ENCODE data around the gene SH2D3A. TPM values are rescaled to one million over a fixed set of nuclear protein-coding genes. Genes with fewer than 3 reads are reported as not detected.

The SH2D3A gene
- total and polyA plus RNA-seq, 2 of the 8 experiments (the other 6 are each of a cell fraction or from before 2014, with no cell fraction given), result 14.5 to 22.1 TPM

DNA sequence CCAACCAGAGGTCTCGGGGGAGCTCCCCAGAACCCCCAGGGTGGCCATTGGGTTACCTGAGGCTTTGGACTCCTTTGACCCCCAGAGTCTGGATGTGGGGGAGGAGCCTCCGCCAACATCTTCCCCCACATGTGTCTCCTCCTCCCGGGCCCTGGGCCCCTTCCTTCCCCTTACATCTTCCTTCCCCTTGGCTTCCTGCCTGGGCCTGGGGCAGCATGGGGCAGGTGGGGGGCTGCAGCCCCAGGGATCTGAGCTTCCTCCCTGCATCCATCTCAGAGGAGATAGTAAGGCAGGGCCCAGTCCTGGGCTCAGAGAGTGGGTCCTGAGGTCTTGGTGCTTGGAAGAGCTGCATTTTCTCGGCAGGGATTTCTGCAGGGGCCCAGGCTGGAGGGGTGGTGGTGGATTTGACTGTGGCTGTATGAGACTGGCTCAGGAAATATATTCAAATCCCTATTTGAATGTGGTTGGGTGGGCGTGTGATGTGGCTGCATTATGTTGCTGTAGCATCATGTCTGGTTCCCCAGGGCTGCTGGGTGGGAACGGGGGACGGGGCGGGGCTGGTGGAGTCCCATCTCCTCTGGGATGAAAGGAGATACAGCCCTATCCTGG is 6.2 kb upstream of the SH2D3A start:
- Histone ChIP-seq H3K4ac (replicated peaks; ENCODE audit: insufficient read length, low read depth, low read length) (no peak overlapping the region), H3K79me1 (ENCODE audit: low read depth, low read length) (no peaks in the 10 kb centered on the region), H2BK5ac (ENCODE audit: low read depth, low read length) (0 out of 2 replicates have a peak overlapping the region, but pooled peaks have one; percentile 56), H2BK20ac (ENCODE audit: low read length) (no peak overlapping the region), H3K23me2 (ENCODE audit: low read depth, low read length) (peaks cover 9% of the 10 kb centered on the region; the same call in 1 of the 2 replicates), H2BK12ac (ENCODE audit: low read depth, low read length) (0 out of 2 replicates have a peak overlapping the region, but pooled peaks have one; percentile 17), H2AK5ac (ENCODE audit: low read depth, low read length) (no peak overlapping the region), H4K20me1 (replicated peaks in 1 of 2; ENCODE audit: control insufficient read depth in 1 of 2, insufficient read depth in 2 of 2, low read length in 2 of 2) (no peaks in the 10 kb centered on the region), H4K5ac (ENCODE audit: insufficient read length, low read depth, low read length) (no peak overlapping the region), H3K18ac (ENCODE audit: extremely low read depth, low read length) (no peak overlapping the region), H3K14ac (ENCODE audit: insufficient read length) (no peak overlapping the region), H3K56ac (replicated peaks; ENCODE audit: insufficient read length, low read depth, low read length) (no peak overlapping the region), H2AFZ (ENCODE audit: low read length) (peak overlapping the region; percentile 13; the same call in 1 of the 2 replicates), H3K23ac (ENCODE audit: insufficient read length) (no peak overlapping the region), H3K4me1 (replicated peaks in 1 of 4; ENCODE audit: control insufficient read depth in 3 of 4, insufficient read depth in 4 of 4, low read length in 3 of 4) (peaks cover 0 to 13% (median 2%) of the 10 kb centered on the region in 4 experiments; a peak in 3 of 7 replicates), H3K4me2 (ENCODE audit: insufficient read depth in 1 of 2, low read depth in 2 of 2, low read length in 2 of 2) (no peak overlapping the region), H3K36me3 (ENCODE audit: control insufficient read depth in 2 of 4, insufficient read depth in 4 of 4, low read length in 3 of 4) (no peaks in the 10 kb centered on the region), H3K27ac (ENCODE audit: low read depth, low read length) (no peak overlapping the region), H4K91ac (replicated peaks; ENCODE audit: insufficient read length, low read length) (peak overlapping the region; percentile 52), H3K27me3 (replicated peaks in 1 of 4; ENCODE audit: control insufficient read depth in 3 of 4, extremely low read depth in 1 of 4, insufficient read depth in 3 of 4, low read length in 3 of 4) (no peaks in the 10 kb centered on the region), H3K4me3 (ENCODE audit: extremely low read depth in 1 of 4, insufficient read depth in 2 of 4, low read depth in 3 of 4, low read length in 4 of 4) (no peak overlapping the region), H2BK15ac (ENCODE audit: low read length) (no peak overlapping the region), H3K79me2 (ENCODE audit: control insufficient read depth in 1 of 2, insufficient read depth in 2 of 2, low read length in 2 of 2) (no peaks in the 10 kb centered on the region), H2BK120ac (replicated peaks; ENCODE audit: low read depth, low read length) (no peak overlapping the region), H3K9ac (replicated peaks in 1 of 4; ENCODE audit: extremely low read depth in 1 of 4, low read depth in 3 of 4, low read length in 3 of 4) (no peak overlapping the region), H3K9me3 (ENCODE audit: insufficient read depth in 2 of 2, low read depth in 1 of 2, low read length in 1 of 2) (peaks cover 0 to 8% of the 10 kb centered on the region in 2 experiments; a peak in 2 of 4 replicates), H4K8ac (ENCODE audit: extremely low read depth, insufficient read depth, low read length) (peak overlapping the region; percentile 45; the same call in 1 of the 2 replicates)
- CTCF ChIA-PET (ENCODE audit: partially characterized antibody), result interaction anchor here (0.6 to 2.5 kb wide), 7 partner anchors 30 to 140 kb away, joined by 3 to 14 read pairs (median 3); partner anchors contain the start of genes GPR108 and TRIP10
- POLR2A ChIA-PET (ENCODE audit: partially characterized antibody), result interaction anchor here (1.6 kb wide), 1 partner anchor 243 kb away, joined by 3 read pairs; the partner anchor contains the start of gene TNFSF9
- WGBS, 2 experiments (ENCODE audit: extremely low coverage in 1 of 2, insufficient coverage in 1 of 2, insufficient read length in 1 of 2, insufficient replicate concordance in 2 of 2, low coverage in 1 of 2, low lambda C conversion rate in 2 of 2, missing lambda C conversion rate in 1 of 2), result 82% methylated on average over 7 of the region's 8 CpGs; no CpG with 5 or more reads in 1 of the 2 experiments
- TF ChIP-seq NANOG (IDR thresholded peaks at IDR 0.05; ENCODE audit: insufficient read depth, low read depth, low read length, poor library complexity, severe bottlenecking) (no peak), MAX (IDR thresholded peaks at IDR 0.05) (no peak), TAF1 (IDR thresholded peaks at IDR 0.05; ENCODE audit: low read depth, low read length) (no peak), RXRA (IDR thresholded peaks at IDR 0.05; ENCODE audit: insufficient read depth, low read depth, low read length) (no peak), TCF12 (IDR thresholded peaks at IDR 0.05; ENCODE audit: low read depth, low read length) (no peak), SP2 (IDR thresholded peaks at IDR 0.05; ENCODE audit: low read length) (no peak), HDAC6 (IDR thresholded peaks at IDR 0.05; ENCODE audit: low read depth, low read length) (no peak), RNF2 (IDR thresholded peaks at IDR 0.05; ENCODE audit: borderline replicate concordance, low read depth, low read length, missing control alignments, poor library complexity, severe bottlenecking) (no peak), EP300 (IDR thresholded peaks at IDR 0.05; ENCODE audit: borderline replicate concordance in 1 of 2, low read depth in 2 of 2, low read length in 2 of 2) (no peak), CEBPB (IDR thresholded peaks at IDR 0.05; ENCODE audit: low read depth, low read length) (no peak), KDM5A (IDR thresholded peaks at IDR 0.05; ENCODE audit: low read length) (no peak), CHD2 (IDR thresholded peaks at IDR 0.05; ENCODE audit: low read length) (no peak)
- FAIRE-seq (no peak), DNase-seq (ENCODE audit: low read depth in 1 of 2, low spot score in 2 of 2) (no peak)

All from H1 (cell line).